ENCODE measurements around the gene YBX1. TPM values are rescaled to one million over a fixed set of nuclear protein-coding genes. Genes with fewer than 3 reads are reported as not detected.

The YBX1 gene
- total and polyA plus RNA-seq, 2 of the 13 experiments (the other 11 are each of a cell fraction or from before 2014, with no cell fraction given) = 339 to 628 TPM

DNA sequence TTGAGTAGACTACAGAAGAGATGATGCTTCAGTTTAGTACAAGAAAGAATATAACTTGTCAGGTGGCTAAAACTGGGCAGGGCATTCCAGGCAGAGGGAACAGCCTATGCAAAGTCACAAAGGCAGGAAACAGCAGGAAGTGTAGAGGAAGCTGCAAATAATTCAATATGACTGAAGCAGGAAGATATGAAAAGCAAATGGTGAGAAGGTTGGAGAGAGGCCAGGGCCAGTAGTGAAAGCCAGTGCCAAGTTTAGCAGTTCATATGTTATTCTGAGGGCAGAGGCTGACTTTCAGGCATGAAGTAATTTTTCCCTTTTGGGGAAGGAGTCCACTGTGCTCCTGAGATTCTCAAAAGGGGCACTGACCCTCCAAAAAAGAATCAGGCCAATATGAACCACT lies 8.0 kb upstream of the YBX1 start:
- no peak for FAIRE-seq
- no peaks in the 10 kb centered on the region for H3K4me1 ChIP-seq (ENCODE audit: insufficient read depth, low read length)
- no peak for ATAC-seq
- H3K9me3 ChIP-seq (ENCODE audit: low read length) = no peaks in the 10 kb centered on the region
- in situ Hi-C loops (cut with HindIII; ENCODE audit: extremely low pct_ligation_motif_present, low pct_unique_long_range_greater_than_20kb) (no loop called here), intact Hi-C loops (cut with micrococcal nuclease; ENCODE audit: unreplicated experiment) (no loop called here)
- H3K79me2 ChIP-seq (ENCODE audit: insufficient read depth, low read length) = no peaks in the 10 kb centered on the region
- H3K9ac ChIP-seq (ENCODE audit: insufficient read depth, low read depth, low read length) = no peak overlapping the region
- no TSS peak for BruUV-seq (replicated peaks)
- H3K4me3 ChIP-seq (replicated peaks in 1 of 3; ENCODE audit: insufficient read depth in 1 of 3, low read depth in 2 of 3, low read length in 3 of 3) = no peak overlapping the region
- no peak overlapping the region for H3K4me2 ChIP-seq (ENCODE audit: low read depth, low read length)
- DNase-seq (ENCODE audit: low spot score) = no peak
- no peak overlapping the region for H3K27ac ChIP-seq (ENCODE audit: extremely low read length, insufficient read depth, low read length)
- peaks cover 3 to 30% of the 10 kb centered on the region in 2 experiments for H3K36me3 ChIP-seq (replicated peaks in 1 of 2; ENCODE audit: control insufficient read depth in 1 of 2, insufficient read depth in 2 of 2, low read length in 2 of 2)
- TF ChIP-seq ATAD3A (CRISPR knock-in tag; IDR thresholded peaks at IDR 0.05) (no peak), ZNF432 (CRISPR knock-in tag; IDR thresholded peaks at IDR 0.05; ENCODE audit: borderline replicate concordance) (no peak), IKZF1 (IDR thresholded peaks at IDR 0.05) (no peak), CBX1 (IDR thresholded peaks at IDR 0.05; ENCODE audit: low read depth) (no peak), MIXL1 (CRISPR knock-in tag; IDR thresholded peaks at IDR 0.05) (no peak), NFYB (CRISPR knock-in tag; IDR thresholded peaks at IDR 0.05) (no peak), ZFP90 (CRISPR knock-in tag; IDR thresholded peaks at IDR 0.05; ENCODE audit: borderline replicate concordance) (no peak), KLF13 (CRISPR knock-in tag; IDR thresholded peaks at IDR 0.05) (no peak), ZNF20 (CRISPR knock-in tag; IDR thresholded peaks at IDR 0.05) (no peak)
- TF ChIP-seq, protein P1, sequence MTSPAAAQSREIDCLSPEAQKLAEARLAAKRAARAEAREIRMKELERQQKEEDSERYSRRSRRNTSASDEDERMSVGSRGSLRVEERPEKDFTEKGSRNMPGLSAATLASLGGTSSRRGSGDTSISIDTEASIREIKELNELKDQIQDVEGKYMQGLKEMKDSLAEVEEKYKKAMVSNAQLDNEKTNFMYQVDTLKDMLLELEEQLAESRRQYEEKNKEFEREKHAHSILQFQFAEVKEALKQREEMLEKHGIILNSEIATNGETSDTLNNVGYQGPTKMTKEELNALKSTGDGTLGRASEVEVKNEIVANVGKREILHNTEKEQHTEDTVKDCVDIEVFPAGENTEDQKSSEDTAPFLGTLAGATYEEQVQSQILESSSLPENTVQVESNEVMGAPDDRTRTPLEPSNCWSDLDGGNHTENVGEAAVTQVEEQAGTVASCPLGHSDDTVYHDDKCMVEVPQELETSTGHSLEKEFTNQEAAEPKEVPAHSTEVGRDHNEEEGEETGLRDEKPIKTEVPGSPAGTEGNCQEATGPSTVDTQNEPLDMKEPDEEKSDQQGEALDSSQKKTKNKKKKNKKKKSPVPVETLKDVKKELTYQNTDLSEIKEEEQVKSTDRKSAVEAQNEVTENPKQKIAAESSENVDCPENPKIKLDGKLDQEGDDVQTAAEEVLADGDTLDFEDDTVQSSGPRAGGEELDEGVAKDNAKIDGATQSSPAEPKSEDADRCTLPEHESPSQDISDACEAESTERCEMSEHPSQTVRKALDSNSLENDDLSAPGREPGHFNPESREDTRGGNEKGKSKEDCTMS (CRISPR knock-in tag; conservative IDR thresholded peaks at IDR 0.05) = no peak
- TF ChIP-seq, protein P2, sequence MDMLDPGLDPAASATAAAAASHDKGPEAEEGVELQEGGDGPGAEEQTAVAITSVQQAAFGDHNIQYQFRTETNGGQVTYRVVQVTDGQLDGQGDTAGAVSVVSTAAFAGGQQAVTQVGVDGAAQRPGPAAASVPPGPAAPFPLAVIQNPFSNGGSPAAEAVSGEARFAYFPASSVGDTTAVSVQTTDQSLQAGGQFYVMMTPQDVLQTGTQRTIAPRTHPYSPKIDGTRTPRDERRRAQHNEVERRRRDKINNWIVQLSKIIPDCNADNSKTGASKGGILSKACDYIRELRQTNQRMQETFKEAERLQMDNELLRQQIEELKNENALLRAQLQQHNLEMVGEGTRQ (IDR thresholded peaks at IDR 0.05; ENCODE audit: low read depth, low read length) = no peak
- TF ChIP-seq, protein P2 (CRISPR knock-in tag; IDR thresholded peaks at IDR 0.05; ENCODE audit: borderline replicate concordance) = no peak
- no peaks in the 10 kb centered on the region for H4K20me1 ChIP-seq (ENCODE audit: insufficient read depth, low read length)
- no peaks in the 10 kb centered on the region for H3K27me3 ChIP-seq (ENCODE audit: control insufficient read depth in 1 of 2, insufficient read depth in 2 of 2, low read length in 2 of 2)
- H2AFZ ChIP-seq (ENCODE audit: low read length) = no peak overlapping the region
- CTCF ChIA-PET (ENCODE audit: low intra/inter-chr PET ratio, low total read pairs) = no interaction called here
- POLR2A ChIA-PET = interaction anchor here (1.4 kb wide), 1 partner anchor 8 kb away, joined by 6 read pairs; the partner anchor contains the start of gene YBX1

All from HepG2 (cell line).